Head of caudate nucleus (tissue), 42 donors: ENCODE measurements around the gene TIMM10.

ENCODE experiments used
- DNase-seq, 42 donors: peaks; one replicate each; pipeline versions ENCODE4 v3.0.0 to v3.0.0-alpha.2; 2020 to 2021; ENCODE audit warnings: mixed read lengths in 7 of 42
- intact Hi-C: fragments of 100-400 bp; cut with DNase I; formaldehyde crosslinking; loops from one replicate; pipeline ENCODE4 v1.15.0; 2022

TIMM10 gene

GRCh38 chr11:57512646-57513451 lies 17.7 kb downstream of the TIMM10 start:
- intact Hi-C loops: no loop called here
- DNase-seq: no peak

- intact Hi-C loops: no loop called here
- no peak for DNase-seq
Measured at GRCh38 chr11:57511741-57512430, 18.7 kb downstream of the TIMM10 start.

- intact Hi-C loops: no loop called here
- no peak for DNase-seq
Measured at GRCh38 chr11:57508341-57509170, 22.0 kb downstream of the TIMM10 start.

GRCh38 chr11:57506522-57506921 lies 24.0 kb downstream of the TIMM10 start:
- DNase-seq: no peak
- intact Hi-C loops: no loop called here

- DNase-seq: no peak
- intact Hi-C loops: no loop called here
Measured at GRCh38 chr11:57504511-57504910, 26.0 kb downstream of the TIMM10 start.

GRCh38 chr11:57502870-57503269 lies 27.7 kb downstream of the TIMM10 start:
- intact Hi-C loops: no loop called here

GRCh38 chr11:57502376-57502775 lies 28.2 kb downstream of the TIMM10 start:
- DNase-seq: no peak
- intact Hi-C loops: no loop called here

More at GRCh38 chr11:57502870-57503269, 27.7 kb downstream of the TIMM10 start:
- DNase-seq: no peak

- intact Hi-C loops: no loop called here
- DNase-seq: peak in 1 of 42 donors; percentile 52
Measured at GRCh38 chr11:57501953-57502352, 28.6 kb downstream of the TIMM10 start.

GRCh38 chr11:57500926-57501325 lies 29.6 kb downstream of the TIMM10 start:
- intact Hi-C loops: no loop called here
- no peak for DNase-seq

GRCh38 chr11:57500515-57500914 lies 30.0 kb downstream of the TIMM10 start:
- intact Hi-C loops: no loop called here
- DNase-seq: no peak

- DNase-seq: no peak
- intact Hi-C loops: no loop called here
Measured at GRCh38 chr11:57499983-57500461, 30.5 kb downstream of the TIMM10 start.

GRCh38 chr11:57499413-57499982 lies 31.1 kb downstream of the TIMM10 start:
- intact Hi-C loops: no loop called here
- peak; percentile 81 to 99 (median 94) for DNase-seq

GRCh38 chr11:57498540-57498939 lies 32.0 kb downstream of the TIMM10 start:
- no peak for DNase-seq
- intact Hi-C loops: no loop called here

GRCh38 chr11:57497303-57498247 lies 33.0 kb downstream of the TIMM10 start:
- intact Hi-C loops: no loop called here

GRCh38 chr11:57496109-57496820 lies 34.3 kb downstream of the TIMM10 start:
- intact Hi-C loops: no loop called here
- DNase-seq: no peak

More at GRCh38 chr11:57497303-57498247, 33.0 kb downstream of the TIMM10 start:
- DNase-seq: no peak

- peak in 33 of 42 donors; percentile 15 to 80 (median 55) for DNase-seq
- intact Hi-C loops: loop anchor here (5.0 kb wide), 1 partner anchor 33 kb away; no protein-coding TSS in a partner anchor
Measured at GRCh38 chr11:57493507-57494503, 36.7 kb downstream of the TIMM10 start.
